ENCODE measurements around the gene LYSMD1.

Gene LYSMD1

DNA sequence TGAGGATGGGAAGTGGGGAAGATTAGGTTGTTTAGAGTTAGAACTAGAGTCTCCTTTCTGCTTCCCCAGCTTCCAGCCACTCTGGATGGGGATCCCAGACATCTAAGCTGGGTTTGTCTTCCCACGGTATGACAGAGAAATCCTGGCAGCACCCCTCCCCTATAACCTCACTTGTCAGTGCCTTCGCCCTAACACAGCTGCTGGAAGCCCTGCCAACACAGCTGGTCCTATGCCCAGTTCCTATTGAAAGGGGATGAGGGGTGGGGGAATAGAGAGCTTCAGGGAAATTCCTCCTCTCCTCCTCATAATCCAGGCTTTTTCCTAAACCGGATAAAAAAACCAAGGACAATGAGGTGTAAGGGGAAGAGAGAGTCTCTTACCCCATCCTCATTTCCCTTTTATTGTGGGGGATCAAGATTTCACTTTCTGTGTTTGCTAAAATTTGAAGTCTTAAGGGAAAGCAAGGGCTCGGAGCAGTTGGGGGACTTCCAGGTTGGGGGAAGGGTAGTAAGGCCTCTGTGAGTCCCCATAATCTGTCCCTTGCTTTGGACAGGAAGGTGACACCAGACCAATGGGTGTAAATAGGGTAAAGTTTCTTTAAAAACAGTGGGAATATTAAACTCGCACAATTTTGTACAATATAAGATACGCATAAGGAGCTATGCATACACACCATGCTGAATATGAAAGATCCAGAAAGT, 9.5 kb upstream of the LYSMD1 start:
- DNase-seq (ENCODE audit: low spot score): no peak

GRCh38 chr1:151171190-151171589, 5.5 kb upstream of the LYSMD1 start:
- DNase-seq (ENCODE audit: low spot score): no peak

- DNase-seq (ENCODE audit: low spot score): no peak
These were observed 1.4 kb upstream of the LYSMD1 start for GRCh38 chr1:151167116-151167515.

GRCh38 chr1:151166505-151166956, 829 bp upstream of the LYSMD1 start:
- peak; percentile 39 for DNase-seq (ENCODE audit: low spot score)

- peak; percentile 21 for DNase-seq (ENCODE audit: low spot score)
These were observed 393 bp downstream of the LYSMD1 start for GRCh38 chr1:151165281-151165737.

DNA sequence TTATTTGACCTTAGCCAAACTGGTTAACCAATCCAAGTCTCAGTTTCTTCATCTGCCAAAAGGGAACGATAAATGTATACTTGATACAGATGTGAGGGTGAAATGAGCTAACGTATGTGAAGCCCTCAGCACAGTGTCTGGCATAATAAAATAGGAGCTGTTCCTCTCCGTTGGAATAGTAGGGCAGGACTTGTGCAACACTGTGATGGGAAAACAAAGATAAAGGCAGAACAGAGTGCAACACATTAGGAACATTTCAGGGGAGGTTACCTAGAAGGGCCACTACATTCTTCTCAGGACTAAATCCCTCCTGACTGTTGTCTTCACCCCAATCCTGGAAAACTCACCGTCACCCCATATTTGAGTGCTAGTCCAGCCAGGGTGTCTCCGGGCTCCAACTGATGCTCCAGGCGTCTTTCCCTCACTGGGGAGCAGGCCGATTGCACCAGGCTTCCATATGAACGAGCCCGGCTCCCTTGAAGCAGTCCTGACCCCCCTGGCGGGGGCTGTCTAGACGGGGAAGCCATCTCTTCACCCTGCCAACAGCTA, 896 bp downstream of the LYSMD1 start:
- DNase-seq (ENCODE audit: low spot score): no peak

- DNase-seq (ENCODE audit: low spot score): no peak
These were observed 6.3 kb downstream of the LYSMD1 start for GRCh38 chr1:151159373-151159772.

- DNase-seq (ENCODE audit: low spot score): no peak
These were observed 6.9 kb downstream of the LYSMD1 start for GRCh38 chr1:151158751-151159251.

DNA sequence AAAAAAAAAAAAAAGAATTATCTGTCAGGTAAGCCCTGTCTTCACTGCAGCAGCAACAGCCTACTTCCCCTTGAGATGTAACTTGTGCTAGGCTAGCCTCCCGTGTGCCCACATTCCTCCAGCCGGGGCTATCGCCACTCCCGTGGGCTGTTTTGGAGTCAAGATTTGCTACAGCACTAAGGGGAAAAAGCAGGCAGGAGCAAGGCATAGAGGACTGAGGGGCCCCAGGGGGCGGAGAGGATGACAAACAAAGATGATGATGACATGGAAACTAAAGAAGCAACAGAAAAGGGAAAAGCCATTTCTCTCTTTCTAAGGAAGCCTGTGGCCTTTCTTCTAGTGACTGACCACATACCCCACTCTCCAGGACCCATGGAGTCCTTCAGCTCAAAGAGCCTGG, 7.4 kb downstream of the LYSMD1 start:
- DNase-seq (ENCODE audit: low spot score): no peak

DNA sequence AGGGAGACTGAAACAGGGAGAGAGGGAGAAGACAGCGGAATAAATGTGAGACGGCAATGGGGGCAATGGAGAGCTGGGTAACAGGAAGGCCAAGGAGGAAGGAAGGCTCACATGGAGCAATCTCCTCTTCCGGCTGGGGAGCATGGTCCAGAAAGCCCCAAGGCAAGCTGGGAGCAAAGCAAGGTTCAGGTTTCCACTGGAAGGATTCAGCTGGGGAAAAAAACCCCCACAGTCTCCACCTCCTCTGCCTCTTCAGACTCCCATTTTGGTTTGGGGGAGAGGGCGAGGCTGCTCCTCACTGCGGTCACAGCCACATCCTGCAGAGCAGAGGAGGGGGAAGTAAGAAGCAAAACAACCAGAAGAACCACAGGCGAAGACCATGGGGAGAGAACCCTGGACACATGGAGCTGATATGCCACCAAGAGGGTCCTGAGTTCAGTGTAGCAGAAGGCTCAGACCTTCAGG, 8.6 kb downstream of the LYSMD1 start:
- DNase-seq (ENCODE audit: low spot score): no peak

DNA sequence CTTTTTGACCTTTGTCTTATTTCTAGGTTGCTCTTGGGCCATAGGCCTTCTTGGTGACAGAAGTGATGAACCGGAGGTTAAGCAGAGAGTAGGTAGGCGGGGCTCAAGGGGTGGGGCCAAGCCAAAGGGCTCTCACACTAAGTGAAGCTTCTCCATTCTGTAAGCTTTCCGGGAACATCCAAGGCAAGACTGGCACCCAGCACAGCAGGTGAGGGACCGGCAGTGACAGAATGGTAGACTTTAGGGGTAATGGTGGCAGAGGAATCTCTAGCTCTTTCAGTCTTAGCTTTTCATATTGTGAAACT, 9.2 kb downstream of the LYSMD1 start, which contains the start of gene TNFAIP8L2:
Gene TNFAIP8L2, plus strand, starts transcription at position 135 of the 305 bp plus-strand sequence. CDS start 2,049 bp downstream, outside the sequence.
- DNase-seq (ENCODE audit: low spot score): no peak

DNA sequence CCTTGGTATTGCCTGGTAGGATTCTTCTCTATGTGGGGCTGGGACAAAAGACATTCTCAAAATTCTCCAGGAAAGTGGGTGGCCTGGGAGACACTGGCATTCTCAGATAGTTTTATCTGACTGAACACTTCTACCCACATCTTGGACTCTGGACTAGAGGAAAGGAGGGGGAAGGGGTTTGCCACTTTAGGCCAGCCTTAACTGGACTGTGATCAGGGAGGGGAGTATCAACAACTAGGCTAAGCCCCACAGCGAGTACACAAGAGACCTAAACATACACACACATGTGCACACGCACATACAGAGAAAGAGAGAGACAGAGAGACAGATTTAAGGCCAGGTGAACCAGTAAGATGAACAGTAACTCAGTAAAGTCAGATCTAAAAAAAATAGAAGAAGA, 18.0 kb downstream of the LYSMD1 start:
- no peak for DNase-seq (ENCODE audit: low spot score)

- DNase-seq (ENCODE audit: low spot score): no peak
These were observed 18.6 kb downstream of the LYSMD1 start for GRCh38 chr1:151147132-151147503.

- peak; percentile 91 for DNase-seq (ENCODE audit: low spot score)
These were observed 19.1 kb downstream of the LYSMD1 start, which contains the start of gene SEMA6C for GRCh38 chr1:151146412-151147131. Gene SEMA6C (minus strand): TSS chr1:151146631. CDS start chr1:151142621, 4,010 bp downstream.

- no peak for DNase-seq (ENCODE audit: low spot score)
These were observed 19.7 kb downstream of the LYSMD1 start for GRCh38 chr1:151146072-151146411.

GRCh38 chr1:151145304-151146071, 20.2 kb downstream of the LYSMD1 start:
- DNase-seq (ENCODE audit: low spot score): no peak

DNA sequence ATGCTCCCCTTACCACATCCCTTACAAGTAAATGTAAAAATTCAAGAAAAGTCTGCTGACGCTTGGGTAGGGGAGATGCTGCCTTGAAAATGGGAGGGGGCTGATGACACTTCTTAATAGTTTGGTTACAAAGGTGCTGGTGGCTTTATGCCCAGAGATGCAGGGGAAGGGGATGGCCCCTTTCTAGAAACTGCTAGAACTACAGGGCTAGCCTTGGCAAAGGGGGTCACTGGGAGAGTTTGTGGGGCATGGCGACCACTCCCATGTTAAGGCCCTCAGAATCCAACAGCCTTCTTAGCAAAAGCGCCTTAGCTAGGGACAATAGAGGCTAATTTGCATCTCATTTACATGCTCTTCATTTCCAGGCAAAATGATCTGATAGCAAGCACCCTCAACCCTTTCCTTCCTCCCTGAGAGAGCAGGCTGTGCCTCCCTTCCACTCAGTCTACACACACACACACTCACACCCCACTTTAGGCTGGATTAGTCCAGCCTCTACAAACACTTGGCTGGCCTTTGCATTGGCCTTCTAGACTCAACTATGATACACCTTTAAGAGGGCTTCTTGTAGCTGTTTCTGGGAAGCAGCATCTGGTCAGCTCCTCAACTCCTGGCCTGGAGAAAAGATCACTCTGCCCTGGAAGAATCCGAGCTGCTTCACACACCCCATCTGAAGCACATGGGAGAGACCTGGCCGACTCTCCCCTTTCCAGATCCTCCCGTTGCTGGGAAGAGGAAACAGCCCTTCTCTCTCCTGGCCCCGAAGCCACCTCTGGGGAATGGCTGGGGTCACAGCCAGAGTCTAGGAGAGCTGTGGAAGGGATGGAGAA, 21.0 kb downstream of the LYSMD1 start:
- DNase-seq (ENCODE audit: low spot score): peak; percentile 7

DNA sequence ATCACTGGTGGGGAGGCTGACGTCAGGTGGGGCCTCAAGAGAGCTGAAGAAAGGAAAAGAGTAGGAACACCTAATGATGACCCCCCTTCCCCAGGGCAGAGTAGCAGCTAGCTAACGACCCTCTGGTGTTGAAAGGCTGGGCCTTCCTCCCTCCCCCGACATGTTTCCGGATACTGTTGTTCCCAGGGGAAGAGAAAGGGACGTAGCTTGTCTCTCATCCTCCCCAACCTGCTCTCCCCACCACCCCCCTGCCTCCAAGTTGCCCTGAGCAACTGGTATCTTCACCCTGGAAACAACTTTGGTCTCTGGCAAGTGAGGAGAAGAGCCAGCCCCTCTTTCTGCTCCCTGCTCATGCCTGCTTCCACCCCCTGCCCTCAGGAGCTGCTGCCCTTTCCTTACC, 21.7 kb downstream of the LYSMD1 start:
- DNase-seq (ENCODE audit: low spot score): no peak

- DNase-seq (ENCODE audit: low spot score): no peak
These were observed 22.7 kb downstream of the LYSMD1 start for GRCh38 chr1:151143057-151143435.

GRCh38 chr1:151142411-151143056, 23.2 kb downstream of the LYSMD1 start:
- no peak for DNase-seq (ENCODE audit: low spot score)

DNA sequence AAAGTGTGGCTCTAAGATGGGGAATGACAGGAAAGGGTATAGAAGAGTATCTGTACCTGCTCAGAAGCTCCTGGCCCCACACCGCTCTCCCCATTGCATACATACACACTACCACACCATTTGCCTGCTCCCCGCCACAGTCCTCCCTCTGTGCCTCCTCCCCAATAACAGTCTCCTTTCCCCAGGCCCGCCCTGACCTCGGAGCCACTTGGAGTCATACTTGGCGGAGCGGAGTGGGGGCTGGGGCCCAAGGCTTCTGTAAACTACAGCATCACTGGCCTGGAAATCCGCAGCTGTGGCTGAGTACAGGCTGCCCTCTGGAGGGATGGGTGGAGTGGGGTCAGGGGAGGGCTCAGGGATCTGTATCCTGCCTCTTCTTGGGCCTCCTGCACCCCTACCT, 27.9 kb downstream of the LYSMD1 start:
- DNase-seq (ENCODE audit: low spot score): no peak
